RWPE1 (cell line): Measurements from ENCODE around the gene DGKD.

Experiments used
- CTCF ChIA-PET: fragments of 350-600 bp; sonication (Branson Sonifier 250); formaldehyde crosslinking; extraction: SDS; loops from one replicate; lab custom pipeline; 2021; lab: Yijun Ruan, JAX
- POLR2A ChIA-PET: fragments of 400-600 bp; formaldehyde crosslinking; extraction: SDS; loops from one replicate; lab custom pipeline; 2020; ENCODE audit warnings: antibody characterized with exemption; ENCODE audit not compliant: low non-redundant PET; lab: Yijun Ruan, JAX
- DNase-seq: peaks from one replicate; pipeline ENCODE4 v3.0.0; 2012; ENCODE audit warnings: low spot score
- H3K27ac ChIP-seq: fragments of 450-650 bp; 2 replicates; pipeline ENCODE4 v1.5.1; 2017
- CTCF ChIP-seq: fragments of 450-650 bp; conservative IDR thresholded peaks from 2 replicates; pipeline ENCODE4 v1.5.1; 2017; ENCODE audit warnings: low read depth, mild to moderate bottlenecking

DGKD gene

DNA sequence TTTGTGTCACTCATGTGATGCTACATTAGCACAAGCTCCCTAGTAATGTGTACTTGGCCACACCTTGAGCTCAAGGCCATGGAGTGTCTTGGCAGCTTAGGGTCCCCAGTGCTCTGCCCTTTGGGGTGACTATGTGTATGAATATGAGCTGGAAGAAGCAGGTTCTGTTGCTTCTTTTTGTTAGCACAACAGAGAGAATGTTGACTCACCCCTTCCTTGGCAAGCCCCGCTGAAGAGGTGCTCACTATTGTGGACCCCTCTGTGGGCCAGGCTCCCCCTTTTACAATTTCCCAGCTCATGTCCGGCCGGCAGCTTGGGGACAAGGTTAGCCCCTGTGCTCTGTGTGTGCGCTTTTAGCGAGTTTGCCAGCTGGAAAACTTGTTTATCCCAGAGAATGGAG lies 48.1 kb downstream of the DGKD start:
- peak overlapping the region; percentile 35 for H3K27ac ChIP-seq
- CTCF ChIA-PET, result interaction anchor here (0.5 to 0.8 kb wide), 3 partner anchors 15 to 430 kb away, joined by 3 to 4 read pairs (median 3); no protein-coding TSS in a partner anchor
- POLR2A ChIA-PET, result no interaction called here
- no peak for DNase-seq
- no peak for TF ChIP-seq CTCF

DNA sequence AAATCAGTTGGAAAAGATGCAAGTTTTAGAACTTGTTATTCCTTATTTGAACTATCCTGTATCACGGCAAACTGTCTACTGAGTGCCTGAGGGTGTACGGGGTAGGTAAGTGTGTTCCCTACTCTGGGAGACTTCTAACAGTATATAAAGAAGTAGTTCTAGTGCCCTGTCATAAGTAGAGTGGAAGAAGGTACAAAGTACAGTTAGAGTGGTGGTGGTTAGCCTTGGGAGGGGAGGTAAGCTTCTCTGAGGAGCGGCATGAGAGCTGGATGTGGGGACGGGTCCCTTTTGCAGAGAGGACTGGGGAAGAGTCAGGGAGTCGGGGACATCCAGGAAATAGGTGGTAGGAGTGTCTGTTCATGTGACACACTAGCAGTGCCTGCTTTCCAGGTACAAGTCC lies 48.5 kb downstream of the DGKD start:
- no peak for TF ChIP-seq CTCF
- CTCF ChIA-PET, result interaction anchor here (0.5 to 0.8 kb wide), 3 partner anchors 14 to 40 kb away, joined by 3 read pairs; no protein-coding TSS in a partner anchor
- DNase-seq, result no peak
- POLR2A ChIA-PET, result no interaction called here
- no peak overlapping the region for H3K27ac ChIP-seq

DNA sequence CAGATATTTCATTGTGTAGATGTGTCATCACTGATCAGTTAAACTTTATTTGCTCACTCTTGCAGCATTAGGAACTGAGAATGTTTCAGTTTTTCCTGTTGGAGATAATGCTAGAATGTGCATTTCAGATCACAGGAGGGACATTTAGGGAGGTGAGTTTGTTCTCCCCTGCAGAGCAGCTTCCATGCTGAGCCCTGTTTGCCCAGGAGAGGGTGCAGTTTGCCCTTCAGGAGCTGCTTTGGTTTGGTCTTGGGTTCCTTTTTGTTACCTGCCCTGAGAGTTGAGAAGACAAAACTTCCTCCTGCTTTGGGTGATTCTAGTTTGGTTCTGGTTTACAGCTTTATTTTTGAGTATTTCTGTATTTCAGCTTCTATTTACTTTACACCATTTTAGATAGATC lies 49.9 kb downstream of the DGKD start:
- no peak overlapping the region for H3K27ac ChIP-seq
- CTCF ChIA-PET, result interaction anchor here (0.6 to 1.2 kb wide), 5 partner anchors 17 to 45 kb away, joined by 3 to 5 read pairs (median 3); no protein-coding TSS in a partner anchor
- DNase-seq, result no peak
- peak; percentile 52 for TF ChIP-seq CTCF
- POLR2A ChIA-PET, result no interaction called here

- no peak for TF ChIP-seq CTCF
- no peak for DNase-seq
- ChIA-PET CTCF (interaction anchor here (0.9 kb wide), 1 partner anchor 37 kb away, joined by 3 read pairs; no protein-coding TSS in a partner anchor), POLR2A (no interaction called here)
- no peak overlapping the region for H3K27ac ChIP-seq
Measured at GRCh38 chr2:233406865-233407264, 52.6 kb downstream of the DGKD start.

GRCh38 chr2:233407771-233408181 lies 53.5 kb downstream of the DGKD start:
- no peak for DNase-seq
- POLR2A ChIA-PET, result no interaction called here
- no peak overlapping the region for H3K27ac ChIP-seq
- CTCF ChIA-PET, result no interaction called here
- TF ChIP-seq CTCF, result no peak

DNA sequence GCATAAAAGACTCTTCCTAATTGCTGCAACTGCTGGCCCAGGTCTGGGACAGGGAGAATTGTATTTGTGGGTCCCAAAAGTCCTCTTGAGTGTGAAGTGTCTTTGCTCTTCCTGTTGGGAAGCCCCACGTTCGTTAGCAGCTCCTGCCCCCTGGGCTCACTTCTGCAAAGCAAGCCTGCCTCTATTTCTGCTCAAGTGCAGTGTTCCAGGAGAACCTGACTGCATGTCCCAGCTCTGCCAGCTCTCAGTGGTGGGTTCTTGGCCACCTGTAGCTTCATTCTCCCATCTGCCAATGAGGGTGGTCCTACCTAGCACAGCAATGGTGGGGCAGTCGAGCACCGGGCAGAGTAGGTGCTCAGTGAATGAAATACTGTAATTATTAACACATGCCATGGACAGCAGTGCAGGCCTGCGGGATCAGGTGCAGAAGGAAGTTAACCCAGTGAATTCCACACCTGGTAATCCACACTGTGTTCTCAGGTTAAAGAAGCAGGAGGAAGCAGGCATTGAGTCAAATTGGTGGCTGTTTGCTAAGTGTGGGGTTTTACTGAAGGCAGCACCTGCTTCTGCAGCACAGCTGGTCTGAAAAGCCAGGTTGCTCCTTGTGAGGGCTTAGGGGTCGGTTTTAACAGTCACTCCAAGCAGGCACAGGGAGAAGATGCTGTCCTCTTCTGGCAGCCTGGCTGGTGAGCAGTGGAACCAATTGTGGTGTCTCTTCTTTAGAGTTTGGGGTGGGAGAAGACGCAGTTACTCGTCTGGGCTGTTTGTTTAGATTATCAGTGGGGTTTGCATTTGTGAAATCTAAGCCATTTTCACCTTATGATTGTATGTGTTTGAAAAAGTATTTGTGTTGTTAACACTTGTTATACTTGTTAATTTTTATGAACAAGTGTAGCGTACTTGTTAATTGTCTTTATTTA lies 54.3 kb downstream of the DGKD start:
- TF ChIP-seq CTCF, result no peak
- no peak for DNase-seq
- peak overlapping the region; percentile 5; the same call in 1 of the 2 replicates for H3K27ac ChIP-seq
- CTCF ChIA-PET, result no interaction called here
- POLR2A ChIA-PET, result no interaction called here
